DOHH2 (cell line): ENCODE measurements around the gene EPS8L3.

Experiments used
- H3F3A ChIP-seq: fragments of 200-600 bp; sonication (generic), shearing (Covaris generic); 2 replicates; pipeline ENCODE4 v1.6.0; 2016; ENCODE audit warnings: antibody characterized with exemption, mild to moderate bottlenecking; ENCODE audit not compliant: control insufficient read depth, insufficient read depth
- H3K27ac ChIP-seq: fragments of 200-600 bp; sonication (generic); 2 replicates; pipeline ENCODE4 v1.5.1; 2014; ENCODE audit warnings: low read depth, mild to moderate bottlenecking, low read length, moderate library complexity
- H3K27me3 ChIP-seq: fragments of 200-600 bp; sonication (generic); 2 replicates; pipeline ENCODE4 v1.6.1; 2014; ENCODE audit warnings: mild to moderate bottlenecking, low read length, mixed read lengths; ENCODE audit not compliant: control insufficient read depth
- H3K36me3 ChIP-seq: fragments of 200-600 bp; sonication (generic); 2 replicates; pipeline ENCODE4 v1.6.1; 2014; ENCODE audit warnings: mild to moderate bottlenecking, low read length, moderate library complexity, mixed read lengths; ENCODE audit not compliant: control insufficient read depth
- H3K4me1 ChIP-seq: fragments of 200-600 bp; sonication (generic); 2 replicates; pipeline ENCODE4 v1.6.1; 2014; ENCODE audit warnings: mild to moderate bottlenecking, low read length, mixed read lengths; ENCODE audit not compliant: control insufficient read depth
- H3K4me2 ChIP-seq: fragments of 200-600 bp; sonication (generic); 2 replicates; pipeline ENCODE4 v1.6.0; 2014; ENCODE audit warnings: mild to moderate bottlenecking, low read length, moderate library complexity
- H3K4me3 ChIP-seq: fragments of 200-600 bp; sonication (generic); 2 replicates; pipeline ENCODE4 v1.5.1; 2014; ENCODE audit warnings: mild to moderate bottlenecking, low read length, mixed read lengths
- H3K79me2 ChIP-seq: fragments of 200-600 bp; sonication (generic); 2 replicates; pipeline ENCODE4 v1.6.1; 2014; ENCODE audit warnings: mild to moderate bottlenecking, low read length, mixed read lengths; ENCODE audit not compliant: control insufficient read depth
- H3K9me2 ChIP-seq: fragments of 200-600 bp; sonication (generic); replicated peaks from 2 replicates; pipeline ENCODE4 v1.6.1; 2014; ENCODE audit warnings: mild to moderate bottlenecking, low read length, mixed read lengths; ENCODE audit not compliant: control insufficient read depth
- H3K9me3 ChIP-seq: fragments of 200-600 bp; sonication (generic); 2 replicates; pipeline ENCODE4 v1.6.1; 2014; ENCODE audit warnings: antibody characterized with exemption, low read length, mixed read lengths; ENCODE audit not compliant: control insufficient read depth, insufficient read depth
- H4K20me1 ChIP-seq: fragments of 200-600 bp; sonication (generic); 2 replicates; pipeline ENCODE4 v1.6.0; 2014; ENCODE audit warnings: low read depth, mild to moderate bottlenecking, antibody characterized with exemption, low read length, moderate library complexity; ENCODE audit not compliant: control insufficient read depth, insufficient read depth
- EZH2phosphoT487 ChIP-seq: fragments of 200-600 bp; sonication (generic); IDR thresholded peaks from 2 replicates; pipeline ENCODE4 v1.6.1; 2017; ENCODE audit warnings: borderline replicate concordance, mild to moderate bottlenecking, antibody characterized with exemption, low read length, moderate library complexity, mixed read lengths
- TF ChIP-seq, protein P1 (sequence below): fragments of 200-600 bp; sonication (generic); IDR thresholded peaks from one replicate; pipeline ENCODE4 v1.5.1; 2014; ENCODE audit warnings: antibody characterized with exemption, mild to moderate bottlenecking, low read depth, low read length; ENCODE audit not compliant: poor library complexity, severe bottlenecking

EPS8L3 gene

GRCh38 chr1:109716570-109717090 is 47.1 kb downstream of the EPS8L3 start:
- Histone ChIP-seq H3K4me3 (no peak overlapping the region), H3K27ac (no peak overlapping the region), H3K4me1 (no peaks in the 10 kb centered on the region), H4K20me1 (no peaks in the 10 kb centered on the region), H3K27me3 (peaks cover 6% of the 10 kb centered on the region; the same call in 1 of the 2 replicates), H3F3A (no peaks in the 10 kb centered on the region), H3K4me2 (no peak overlapping the region), H3K9me3 (no peaks in the 10 kb centered on the region), H3K36me3 (no peaks in the 10 kb centered on the region), H3K79me2 (no peaks in the 10 kb centered on the region), H3K9me2 (no peaks in the 10 kb centered on the region)
- no peak for TF ChIP-seq EZH2phosphoT487
- TF ChIP-seq, protein P1, sequence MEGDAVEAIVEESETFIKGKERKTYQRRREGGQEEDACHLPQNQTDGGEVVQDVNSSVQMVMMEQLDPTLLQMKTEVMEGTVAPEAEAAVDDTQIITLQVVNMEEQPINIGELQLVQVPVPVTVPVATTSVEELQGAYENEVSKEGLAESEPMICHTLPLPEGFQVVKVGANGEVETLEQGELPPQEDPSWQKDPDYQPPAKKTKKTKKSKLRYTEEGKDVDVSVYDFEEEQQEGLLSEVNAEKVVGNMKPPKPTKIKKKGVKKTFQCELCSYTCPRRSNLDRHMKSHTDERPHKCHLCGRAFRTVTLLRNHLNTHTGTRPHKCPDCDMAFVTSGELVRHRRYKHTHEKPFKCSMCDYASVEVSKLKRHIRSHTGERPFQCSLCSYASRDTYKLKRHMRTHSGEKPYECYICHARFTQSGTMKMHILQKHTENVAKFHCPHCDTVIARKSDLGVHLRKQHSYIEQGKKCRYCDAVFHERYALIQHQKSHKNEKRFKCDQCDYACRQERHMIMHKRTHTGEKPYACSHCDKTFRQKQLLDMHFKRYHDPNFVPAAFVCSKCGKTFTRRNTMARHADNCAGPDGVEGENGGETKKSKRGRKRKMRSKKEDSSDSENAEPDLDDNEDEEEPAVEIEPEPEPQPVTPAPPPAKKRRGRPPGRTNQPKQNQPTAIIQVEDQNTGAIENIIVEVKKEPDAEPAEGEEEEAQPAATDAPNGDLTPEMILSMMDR: no peak

DNA sequence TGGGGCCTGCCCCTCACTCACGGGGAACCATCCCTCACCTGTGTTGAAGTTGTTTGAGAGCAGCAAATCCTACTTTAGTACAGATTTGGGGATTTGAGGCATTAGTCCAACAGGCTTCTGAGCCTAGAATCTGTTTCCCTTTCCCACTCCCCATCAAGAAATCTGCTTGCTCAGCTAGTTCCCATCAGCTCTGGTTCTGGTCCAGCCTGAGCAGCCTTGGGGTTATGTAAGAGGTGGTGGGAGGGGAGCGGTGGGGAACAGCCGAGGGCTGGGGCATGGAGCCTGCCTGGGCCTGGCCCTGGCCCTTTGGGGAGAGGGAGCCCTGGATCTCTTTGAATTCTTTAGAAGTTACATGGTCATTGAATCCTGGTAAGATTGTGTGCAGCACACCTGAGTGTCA is 47.6 kb downstream of the EPS8L3 start:
- TF ChIP-seq EZH2phosphoT487: no peak
- H3K27ac ChIP-seq: no peak overlapping the region
- H3K9me2 ChIP-seq: no peaks in the 10 kb centered on the region
- no peak overlapping the region for H3K4me2 ChIP-seq
- H3F3A ChIP-seq: no peaks in the 10 kb centered on the region
- H3K9me3 ChIP-seq: no peaks in the 10 kb centered on the region
- H3K36me3 ChIP-seq: no peaks in the 10 kb centered on the region
- no peak overlapping the region for H3K4me3 ChIP-seq
- H3K4me1 ChIP-seq: no peaks in the 10 kb centered on the region
- H4K20me1 ChIP-seq: no peaks in the 10 kb centered on the region
- H3K27me3 ChIP-seq: peaks cover 6% of the 10 kb centered on the region; the same call in 1 of the 2 replicates
- no peaks in the 10 kb centered on the region for H3K79me2 ChIP-seq

DNA sequence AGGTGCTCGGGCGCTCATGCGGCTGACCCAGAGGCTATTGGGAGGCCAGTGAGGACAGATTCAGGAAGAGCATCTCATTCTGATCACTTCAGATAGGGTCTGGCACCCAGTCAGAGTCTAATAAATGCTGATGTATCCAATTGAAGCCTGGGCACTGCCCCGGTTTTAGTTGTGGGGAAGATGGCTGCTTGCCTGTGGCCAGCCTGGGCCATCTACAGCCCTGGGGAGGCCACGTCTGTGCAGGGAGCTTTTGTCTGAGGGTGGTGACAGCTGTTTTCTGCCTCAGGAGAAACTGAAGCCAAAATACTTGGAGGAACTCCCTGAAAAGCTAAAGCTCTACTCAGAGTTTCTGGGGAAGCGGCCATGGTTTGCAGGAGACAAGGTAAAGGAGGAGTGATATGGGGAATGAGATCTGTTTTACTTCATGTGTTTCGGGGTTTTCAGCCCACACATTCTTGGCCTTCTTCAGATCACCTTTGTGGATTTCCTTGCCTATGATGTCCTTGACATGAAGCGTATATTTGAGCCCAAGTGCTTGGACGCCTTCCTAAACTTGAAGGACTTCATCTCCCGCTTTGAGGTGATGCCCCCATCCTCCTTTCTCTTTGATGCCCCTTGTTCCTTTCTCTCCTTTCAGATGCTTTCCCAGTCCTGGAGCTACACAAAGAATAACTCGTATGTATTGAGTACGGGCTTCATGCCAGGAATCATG is 48.9 kb downstream of the EPS8L3 start:
- Histone ChIP-seq H3K79me2 (no peaks in the 10 kb centered on the region), H3K4me1 (no peaks in the 10 kb centered on the region), H3F3A (no peaks in the 10 kb centered on the region), H3K36me3 (no peaks in the 10 kb centered on the region), H3K27ac (no peak overlapping the region), H3K9me3 (no peaks in the 10 kb centered on the region), H3K9me2 (no peaks in the 10 kb centered on the region), H4K20me1 (no peaks in the 10 kb centered on the region), H3K4me2 (no peak overlapping the region), H3K4me3 (no peak overlapping the region), H3K27me3 (0 out of 2 replicates have a peak, but pooled peaks cover 3% of the 10 kb centered on the region)
- TF ChIP-seq, protein P1: no peak
- TF ChIP-seq EZH2phosphoT487: no peak

- H3K4me3 ChIP-seq: no peak overlapping the region
- H3K4me1 ChIP-seq: no peaks in the 10 kb centered on the region
- TF ChIP-seq, protein P1: no peak
- TF ChIP-seq EZH2phosphoT487: no peak
- H3K27ac ChIP-seq: no peak overlapping the region
- H3K9me3 ChIP-seq: no peaks in the 10 kb centered on the region
- no peaks in the 10 kb centered on the region for H3K36me3 ChIP-seq
- H3K79me2 ChIP-seq: no peaks in the 10 kb centered on the region
- no peak overlapping the region for H3K4me2 ChIP-seq
- no peaks in the 10 kb centered on the region for H4K20me1 ChIP-seq
- H3K9me2 ChIP-seq: no peaks in the 10 kb centered on the region
- H3K27me3 ChIP-seq: 0 out of 2 replicates have a peak, but pooled peaks cover 3% of the 10 kb centered on the region
- no peaks in the 10 kb centered on the region for H3F3A ChIP-seq
Measured at GRCh38 chr1:109713636-109714035, 50.1 kb downstream of the EPS8L3 start.
